Measurements from ENCODE around the gene DENND2C.

DENND2C gene

GRCh38 chr1:114671939-114672275, 2.1 kb upstream of the DENND2C start:
- DNase-seq: no peak

GRCh38 chr1:114671011-114671938, 1.4 kb upstream of the DENND2C start:
- peak; percentile 24 for DNase-seq

- DNase-seq: peak; percentile 87
Observed at GRCh38 chr1:114670083-114671010, 498 bp upstream of the DENND2C start.

- DNase-seq: no peak
Observed at GRCh38 chr1:114668784-114669561, 876 bp downstream of the DENND2C start.

GRCh38 chr1:114668373-114668772, 1.5 kb downstream of the DENND2C start:
- DNase-seq: no peak

- no peak for DNase-seq
Observed at GRCh38 chr1:114666954-114667353, 2.9 kb downstream of the DENND2C start.

- no peak for DNase-seq
Observed at GRCh38 chr1:114660238-114660637, 9.6 kb downstream of the DENND2C start.

GRCh38 chr1:114651893-114652292, 18.0 kb downstream of the DENND2C start:
- no peak for DNase-seq

- DNase-seq: no peak
Observed at GRCh38 chr1:114648503-114648902, 21.3 kb downstream of the DENND2C start.

- no peak for DNase-seq
Observed at GRCh38 chr1:114641377-114641776, 28.5 kb downstream of the DENND2C start.

GRCh38 chr1:114638910-114639309, 30.9 kb downstream of the DENND2C start:
- no peak for DNase-seq

- no peak for DNase-seq
Observed at GRCh38 chr1:114632427-114632826, 37.4 kb downstream of the DENND2C start.

GRCh38 chr1:114627107-114627506, 42.7 kb downstream of the DENND2C start:
- no peak for DNase-seq

- no peak for DNase-seq
Observed at GRCh38 chr1:114623364-114623763, 46.5 kb downstream of the DENND2C start.

- DNase-seq: no peak
Observed at GRCh38 chr1:114620419-114620818, 49.4 kb downstream of the DENND2C start.

- DNase-seq: no peak
Observed at GRCh38 chr1:114618606-114619005, 51.2 kb downstream of the DENND2C start.

GRCh38 chr1:114610546-114611245, 59.2 kb downstream of the DENND2C start:
- no peak for DNase-seq

- no peak for DNase-seq
Observed at GRCh38 chr1:114609826-114610225, 60.0 kb downstream of the DENND2C start.

GRCh38 chr1:114609026-114609425, 60.8 kb downstream of the DENND2C start:
- DNase-seq: no peak

- no peak for DNase-seq
Observed at GRCh38 chr1:114607223-114607622, 62.6 kb downstream of the DENND2C start.

- no peak for DNase-seq
Observed at GRCh38 chr1:114597949-114598348, 71.9 kb downstream of the DENND2C start.

GRCh38 chr1:114595602-114596001, 74.2 kb downstream of the DENND2C start:
- no peak for DNase-seq
